Activated effector memory CD4-positive, alpha-beta T cell treated with anti-CD3 and anti-CD28 coated beads, Interleukin-2, amount 50 U/mL, for 16 hours (primary cell): ENCODE data around the gene ANTXR1.
"Not testable (repeated sequence)": the region's sequence is repeated elsewhere in the genome, so short reads cannot be mapped to it uniquely, and the experiment has no call there.

Experiments used
- DNase-seq: peaks from one replicate; pipeline ENCODE4 v3.0.0-alpha.2; 2020

ANTXR1 gene

DNA sequence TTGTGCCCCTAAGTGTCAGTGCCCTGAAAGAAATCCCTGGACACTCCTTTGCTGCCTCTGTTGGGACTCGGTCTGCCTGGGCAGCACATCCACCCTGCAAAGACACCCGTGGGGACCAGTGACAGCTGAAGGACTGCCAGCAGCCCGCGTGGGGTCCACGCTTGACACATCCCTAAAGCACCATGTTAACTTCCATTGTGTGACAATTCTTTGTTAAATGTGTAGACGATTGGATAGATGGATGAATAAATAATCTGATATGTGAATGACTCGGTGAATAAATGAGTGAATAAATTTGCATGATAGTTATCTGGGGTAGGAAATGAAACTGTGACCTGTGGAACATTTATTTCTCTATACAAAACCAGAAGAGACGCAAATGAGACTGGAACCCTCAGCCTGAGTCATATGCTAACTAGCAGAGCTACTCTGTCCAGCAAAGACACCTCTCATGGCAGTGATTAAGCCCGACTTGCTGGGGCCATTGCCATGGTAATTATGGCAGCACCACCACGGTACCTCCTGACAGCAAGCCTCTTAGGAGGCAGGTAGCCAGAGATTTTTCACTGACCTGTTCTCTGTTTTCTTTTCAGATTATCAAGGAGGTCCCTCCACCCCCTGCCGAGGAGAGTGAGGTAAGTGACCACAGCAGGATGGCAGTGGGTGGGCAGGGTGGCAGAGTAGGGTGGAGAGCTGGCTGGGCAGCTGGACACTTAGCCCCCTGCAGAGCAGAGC, 156.8 kb downstream of the ANTXR1 start:
- DNase-seq: no peak

DNA sequence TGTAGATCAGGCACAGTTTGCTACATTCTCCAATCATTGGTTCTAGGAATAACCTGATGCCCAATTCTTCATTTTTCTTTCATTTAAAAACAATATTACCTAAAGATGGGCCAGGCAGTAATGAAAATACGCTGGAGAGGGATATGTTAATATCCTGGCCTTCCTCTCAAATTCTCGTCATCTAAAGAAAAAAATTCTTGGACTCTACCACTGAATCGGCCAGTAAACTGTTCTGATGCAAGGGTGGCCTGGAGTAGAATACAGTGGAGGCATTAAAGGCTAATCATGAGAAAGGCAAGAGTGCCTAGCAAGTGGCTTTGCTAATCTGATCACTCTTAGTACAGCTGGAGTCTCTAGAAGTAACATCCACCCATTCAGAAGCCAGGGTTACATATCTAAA, 157.7 kb downstream of the ANTXR1 start:
- DNase-seq: no peak

DNA sequence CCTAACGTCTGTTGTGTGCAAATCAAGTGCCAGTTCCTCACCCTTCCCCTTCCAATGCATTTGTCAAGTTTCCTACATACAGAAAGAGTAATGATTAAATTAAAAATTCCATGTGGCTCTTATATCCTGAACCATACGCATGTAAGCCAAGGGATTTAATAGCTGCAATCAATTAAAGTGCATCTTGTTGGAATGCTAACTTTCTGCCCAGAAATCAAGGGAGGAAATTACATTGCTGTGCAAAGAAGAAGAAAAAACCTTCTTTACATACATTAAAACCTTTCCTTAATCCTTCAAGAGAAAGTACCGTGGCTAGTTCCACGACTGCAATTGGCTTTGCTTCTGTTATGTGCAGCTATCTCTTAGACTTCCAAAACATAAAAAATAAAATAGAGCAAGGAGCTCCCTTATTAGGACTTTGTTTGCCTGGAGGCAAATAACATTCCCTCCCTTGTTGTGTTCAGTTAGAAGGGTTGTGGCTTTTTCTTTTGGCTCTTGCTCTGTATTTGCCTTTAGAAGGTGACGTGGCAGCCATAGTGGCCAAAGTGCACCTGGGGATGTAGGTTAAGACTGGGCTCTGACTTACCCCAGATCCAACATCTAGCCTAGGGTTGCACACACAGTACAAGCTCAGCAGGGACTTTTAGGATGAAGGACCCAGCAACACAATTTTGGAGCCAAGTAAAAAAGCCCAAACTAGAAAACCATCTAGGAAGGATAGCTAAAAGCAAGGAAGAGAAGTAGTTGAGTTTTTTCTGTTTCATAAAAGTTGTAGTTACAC, 158.3 kb downstream of the ANTXR1 start:
- no peak for DNase-seq

DNA sequence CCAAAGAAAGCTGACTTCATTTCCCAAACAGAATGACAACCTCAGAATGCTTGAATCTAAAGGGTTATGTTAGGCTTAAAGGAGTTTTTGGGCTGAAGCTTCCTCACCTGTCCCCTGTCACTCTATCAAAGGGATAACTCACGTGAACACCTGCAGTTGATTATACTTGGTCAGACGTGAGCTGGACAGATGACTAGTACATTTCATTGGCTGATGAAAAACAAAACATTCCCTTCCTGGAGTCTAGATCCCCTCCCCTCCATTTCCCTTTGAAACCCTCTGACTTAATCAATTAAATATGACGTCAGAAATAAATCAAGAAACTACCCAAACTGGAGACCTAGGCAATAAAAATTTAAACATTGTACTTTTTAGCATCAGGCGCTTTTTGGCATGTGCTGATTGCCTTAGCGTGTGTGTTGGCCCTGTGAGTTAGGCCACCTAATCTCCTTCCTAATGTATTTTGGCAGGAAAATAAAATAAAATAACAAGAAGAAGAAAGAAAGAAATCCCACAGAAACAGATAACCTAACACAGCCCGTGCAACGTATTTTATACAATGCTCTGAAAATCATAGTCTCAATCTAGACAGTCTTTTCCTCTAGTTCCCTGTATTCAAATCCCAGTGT, 159.0 kb downstream of the ANTXR1 start:
- DNase-seq: no peak

DNA sequence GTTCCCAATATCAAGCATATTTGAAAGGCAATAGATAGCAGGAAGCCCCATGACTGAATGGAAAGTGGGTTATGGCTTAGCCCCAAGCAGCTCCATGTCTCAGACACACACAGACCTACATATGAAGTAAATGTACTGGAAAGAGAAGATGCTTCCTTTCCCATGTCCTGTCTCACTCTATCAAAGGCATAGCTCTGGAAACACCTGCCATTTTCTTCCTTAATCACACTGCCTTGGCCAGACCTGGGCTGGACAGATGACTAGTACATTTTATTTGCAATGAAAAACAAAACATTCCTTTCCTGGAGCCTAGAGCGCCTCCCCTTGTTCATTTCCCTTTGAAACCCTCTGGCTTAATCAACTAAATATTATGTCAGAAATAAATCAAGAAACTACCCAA, 160.7 kb downstream of the ANTXR1 start:
- DNase-seq: no peak

DNA sequence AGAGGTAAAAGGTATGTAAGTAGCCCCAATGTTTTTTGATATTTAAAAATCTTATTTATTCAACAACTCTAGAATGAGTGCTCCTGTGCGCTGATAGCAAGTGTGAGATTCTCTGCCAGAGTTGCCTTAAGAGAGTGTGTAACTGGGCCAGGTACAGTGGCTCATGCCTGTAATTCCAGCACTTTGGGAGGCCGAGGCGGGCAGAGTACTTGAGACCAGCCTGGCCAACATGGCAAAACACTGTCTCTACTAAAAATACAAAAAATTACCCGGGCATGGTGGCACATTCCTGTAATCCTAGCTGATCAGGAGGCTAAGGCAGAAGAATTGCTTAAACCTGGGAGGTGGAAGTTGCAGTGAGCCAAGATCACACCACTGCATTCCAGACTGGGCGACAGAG, 161.2 kb downstream of the ANTXR1 start:
- not testable (repeated sequence) for DNase-seq

DNA sequence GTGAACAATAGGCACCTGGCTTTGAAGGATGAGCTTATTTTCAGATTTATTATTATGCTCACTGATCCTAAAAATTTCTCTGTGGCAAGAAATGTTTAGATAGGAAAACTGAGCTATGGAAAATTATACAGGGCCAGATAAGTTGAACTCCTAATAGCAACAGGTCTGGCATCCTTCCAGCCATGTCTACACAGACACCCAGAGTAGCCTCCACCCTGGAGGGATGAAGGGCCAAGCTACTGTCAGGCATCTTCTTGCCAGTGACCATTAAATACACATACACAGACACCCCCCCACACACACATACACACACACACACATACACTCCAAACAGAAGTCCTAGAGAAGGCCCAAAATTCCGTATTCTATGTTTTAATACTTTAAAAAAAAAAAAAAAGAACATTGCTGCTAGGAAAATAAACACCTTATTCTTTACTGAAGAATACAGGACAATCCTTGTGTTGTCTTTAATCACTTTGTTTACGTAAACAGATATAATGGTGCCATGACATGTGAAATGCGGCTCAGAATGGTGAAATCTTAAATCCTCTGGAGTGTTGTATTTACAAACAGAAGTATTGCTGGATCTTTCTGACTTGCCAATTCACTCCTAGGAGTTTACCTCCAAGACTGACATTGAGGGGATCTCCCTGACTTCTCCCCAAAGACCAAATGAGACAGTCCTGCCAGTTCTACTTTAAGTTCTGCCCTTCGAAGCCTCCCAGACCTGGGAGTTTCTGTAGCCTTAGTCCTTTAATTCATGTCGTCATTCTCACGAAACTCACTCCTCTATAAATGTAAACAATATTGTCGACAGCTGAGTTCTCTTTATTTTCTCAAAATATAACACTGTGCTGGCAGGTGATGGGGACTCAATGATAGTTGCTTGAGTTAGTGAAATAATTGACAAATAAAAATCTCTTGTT, 163.1 kb downstream of the ANTXR1 start:
- no peak for DNase-seq

DNA sequence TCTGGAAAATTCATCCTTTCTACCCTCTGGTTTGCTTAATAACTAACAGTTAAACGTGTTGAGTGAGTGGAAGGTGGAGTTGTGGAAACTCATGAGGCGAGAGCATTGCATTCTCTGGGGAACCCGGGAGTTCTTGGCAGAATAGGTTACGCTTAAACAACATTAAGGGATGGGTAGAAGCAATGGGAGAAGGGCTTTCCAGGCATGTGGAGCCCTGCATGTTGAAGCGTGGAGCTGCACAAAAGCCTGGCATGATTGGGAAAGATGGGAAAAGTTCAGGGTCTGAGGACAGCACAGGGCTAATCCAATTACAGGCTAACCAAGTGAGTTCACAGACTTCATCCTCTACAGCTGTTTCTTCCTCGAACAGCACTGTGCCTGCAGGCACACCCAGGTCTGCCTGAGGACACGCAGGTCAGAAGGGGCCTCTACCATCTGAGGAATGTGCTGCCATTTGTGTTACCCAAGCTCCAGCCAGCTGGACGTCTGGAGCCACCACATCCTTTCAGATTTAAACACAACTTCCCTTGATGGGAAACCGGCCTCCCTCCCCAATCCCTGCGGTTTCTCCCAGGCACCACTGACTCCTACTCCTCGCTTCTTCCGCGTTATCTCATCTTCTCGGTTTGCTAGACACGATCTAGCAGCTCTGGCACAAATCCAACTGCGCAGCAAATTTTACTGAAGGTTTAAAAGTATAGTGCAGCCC, 164.2 kb downstream of the ANTXR1 start:
- no peak for DNase-seq

DNA sequence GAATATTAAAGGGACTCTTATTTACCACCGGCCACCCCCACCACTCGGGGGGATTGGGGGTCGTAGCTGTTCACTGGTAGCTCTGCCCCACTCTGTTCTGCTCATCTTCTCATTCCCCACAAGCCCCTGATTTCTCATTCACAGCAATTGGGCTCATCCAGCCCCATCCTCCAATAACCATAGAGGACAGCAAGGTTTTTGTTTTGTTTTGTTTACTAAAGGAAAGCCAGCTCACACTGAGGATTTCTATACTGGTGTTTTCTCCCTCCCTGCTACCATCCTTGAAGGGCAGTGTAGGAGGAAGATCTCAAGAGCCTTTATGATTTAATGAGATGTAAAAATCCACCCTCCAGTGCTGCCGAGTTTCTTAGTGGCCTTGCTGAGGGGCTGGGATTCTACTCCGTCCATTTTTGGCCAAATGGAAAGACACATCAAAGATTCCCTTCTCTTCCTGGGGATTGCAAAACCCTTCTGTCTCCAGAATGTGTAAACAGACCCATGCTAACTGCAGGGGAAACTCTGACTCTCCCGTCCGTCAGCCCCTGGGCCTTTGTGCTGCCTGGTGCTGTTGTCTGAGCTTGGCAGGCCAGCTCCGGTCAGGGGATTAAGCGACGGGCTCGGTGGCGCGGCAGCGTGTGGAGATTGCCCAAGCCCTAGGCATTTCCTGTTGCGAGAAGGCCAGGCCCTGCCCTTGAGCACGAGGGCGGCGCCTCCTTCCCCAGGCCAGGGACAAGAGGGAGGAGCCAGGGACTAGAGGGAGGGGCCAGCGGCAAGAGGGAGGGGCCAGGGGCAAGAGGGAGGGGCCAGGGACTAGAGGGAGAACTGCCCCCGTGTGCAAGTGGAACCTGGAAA, 165.0 kb downstream of the ANTXR1 start:
- no peak for DNase-seq

DNA sequence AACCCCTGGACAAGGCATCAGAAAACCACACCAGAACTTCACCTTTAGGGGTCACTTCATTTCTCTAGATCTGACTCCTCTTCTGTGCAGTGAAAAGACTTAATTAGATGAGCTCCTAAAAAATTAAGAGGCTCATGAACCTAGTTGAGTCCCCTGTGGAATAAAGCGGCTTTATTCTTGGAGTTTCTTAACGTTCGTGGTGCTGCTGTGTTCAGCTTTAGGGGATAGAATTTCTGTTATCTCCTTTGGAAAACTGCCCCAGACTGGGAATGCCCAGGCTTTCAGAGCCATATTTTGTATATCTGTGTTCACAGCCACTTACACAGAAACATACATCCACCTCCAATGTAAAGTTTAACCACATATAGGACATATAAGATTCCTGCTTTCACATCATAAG, 165.8 kb downstream of the ANTXR1 start:
- no peak for DNase-seq

DNA sequence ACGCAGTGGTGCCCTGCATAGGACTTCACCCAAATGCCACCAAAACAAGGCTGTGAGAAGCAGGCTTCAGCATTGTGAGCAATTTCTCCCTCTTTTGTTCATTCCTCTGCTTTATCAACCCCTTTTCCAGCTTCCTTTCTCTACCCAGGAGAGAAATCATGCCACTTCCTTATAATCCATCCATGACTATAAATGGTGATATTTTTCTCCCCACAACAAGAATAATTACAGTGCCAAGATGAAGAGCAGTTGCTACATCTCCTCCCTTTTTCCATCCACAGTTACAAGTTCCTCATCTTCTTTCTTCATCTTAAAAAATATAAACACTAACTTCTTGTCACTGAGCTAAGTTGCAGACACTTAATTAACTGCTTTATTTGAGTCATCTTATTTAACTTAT, 167.2 kb downstream of the ANTXR1 start:
- no peak for DNase-seq

DNA sequence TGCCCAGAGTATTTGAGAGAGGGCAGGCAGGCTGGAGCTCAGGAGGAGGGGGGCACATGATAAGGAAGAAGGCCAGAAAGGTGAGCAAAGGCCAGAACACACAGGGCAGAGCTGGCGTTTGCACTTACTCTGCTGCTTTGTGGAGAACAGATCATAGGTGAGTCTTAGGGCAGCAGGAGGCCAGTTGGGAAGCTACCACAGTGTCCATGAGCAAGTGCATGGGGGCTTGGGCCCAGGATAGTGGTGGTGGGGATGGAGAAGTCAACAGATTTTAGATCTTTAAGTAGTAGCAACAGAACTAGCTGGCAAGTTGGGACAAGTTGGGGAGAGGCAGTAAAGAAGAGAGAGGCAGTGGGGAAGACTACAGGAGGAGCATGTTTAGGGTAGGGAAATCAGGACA, 168.0 kb downstream of the ANTXR1 start:
- DNase-seq: no peak

DNA sequence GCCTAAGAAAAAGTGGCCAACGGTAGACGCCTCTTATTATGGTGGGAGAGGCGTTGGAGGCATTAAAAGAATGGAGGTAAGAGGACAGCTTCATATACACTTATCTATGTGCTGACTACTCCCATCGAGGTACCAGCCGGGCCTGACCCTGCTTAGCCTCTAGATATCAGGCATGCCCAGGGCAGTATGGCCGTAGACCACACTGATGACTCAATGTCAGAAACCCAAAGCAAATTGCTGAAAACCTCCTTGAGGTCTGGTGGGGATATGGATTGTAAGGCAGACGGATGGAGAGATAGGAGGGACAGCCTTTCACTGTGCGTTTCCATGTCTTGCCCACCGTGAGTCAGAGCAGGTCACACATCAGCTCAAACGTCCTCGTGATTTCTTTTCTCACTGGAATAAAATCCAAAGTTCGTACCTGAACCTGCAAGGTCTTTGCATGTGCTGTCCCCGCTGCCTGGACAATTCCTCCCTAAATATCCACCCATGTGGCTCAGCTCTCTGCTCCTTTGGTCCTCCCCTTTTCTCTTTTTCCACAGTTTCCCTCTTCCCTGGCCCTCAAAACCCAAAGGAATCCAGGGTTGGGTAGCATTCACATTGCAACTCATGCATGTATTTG, 168.9 kb downstream of the ANTXR1 start:
- no peak for DNase-seq

DNA sequence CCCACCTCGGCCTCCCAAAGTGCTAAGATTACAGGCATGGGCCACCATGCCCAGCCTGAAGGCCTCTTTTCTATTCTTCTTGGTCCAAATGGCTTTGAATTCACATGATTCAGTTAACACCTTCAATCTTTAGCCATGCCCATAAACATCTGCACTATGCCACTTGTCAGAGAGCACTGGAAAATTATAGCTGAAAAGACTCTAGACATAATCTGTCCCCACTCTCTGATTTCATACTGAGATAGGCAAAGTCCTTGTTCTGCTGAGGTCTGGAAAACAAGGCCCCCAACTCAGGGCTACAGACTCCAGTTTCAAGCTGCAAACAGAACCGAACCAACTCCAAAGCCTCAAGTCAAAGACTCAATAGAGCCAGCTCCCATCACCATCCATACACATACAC, 170.7 kb downstream of the ANTXR1 start:
- no peak for DNase-seq

DNA sequence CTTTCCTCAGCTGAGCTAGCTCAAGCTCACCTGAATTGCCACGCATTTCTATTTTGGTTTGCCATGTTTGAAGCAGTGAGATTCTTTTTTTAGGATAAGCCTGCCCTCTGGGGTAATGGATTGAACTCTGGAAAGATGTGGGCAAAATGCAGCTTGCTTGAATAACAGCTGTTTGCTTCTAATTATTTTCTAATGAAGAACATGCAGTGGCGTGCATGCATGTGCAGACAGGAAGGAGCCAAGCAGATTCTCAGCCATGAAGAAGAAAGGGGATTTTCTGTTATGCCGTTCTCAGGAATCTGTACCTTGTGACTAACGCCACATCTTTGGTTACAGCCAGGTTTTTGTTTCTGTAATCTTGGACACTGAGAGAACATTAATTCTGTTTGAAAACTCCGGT, 171.2 kb downstream of the ANTXR1 start:
- DNase-seq: no peak

DNA sequence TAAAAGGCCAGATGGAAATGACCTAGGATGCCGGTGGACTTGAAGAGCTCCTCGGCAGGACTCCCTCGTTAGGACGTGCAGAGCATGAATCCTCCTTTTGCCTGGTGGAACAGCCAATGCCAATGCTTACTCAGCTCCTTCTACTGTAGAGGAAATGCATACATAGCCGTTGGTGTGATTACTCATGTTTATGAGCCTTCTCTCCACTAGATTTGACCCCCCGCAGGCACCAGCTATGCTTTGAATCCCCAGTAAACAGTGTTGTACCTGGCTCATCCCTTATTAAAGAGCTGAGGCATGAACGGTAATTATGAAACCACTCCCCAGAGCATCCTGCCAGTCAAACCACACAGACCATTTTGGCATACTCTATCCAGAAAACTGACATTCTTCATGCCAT, 172.8 kb downstream of the ANTXR1 start:
- no peak for DNase-seq

DNA sequence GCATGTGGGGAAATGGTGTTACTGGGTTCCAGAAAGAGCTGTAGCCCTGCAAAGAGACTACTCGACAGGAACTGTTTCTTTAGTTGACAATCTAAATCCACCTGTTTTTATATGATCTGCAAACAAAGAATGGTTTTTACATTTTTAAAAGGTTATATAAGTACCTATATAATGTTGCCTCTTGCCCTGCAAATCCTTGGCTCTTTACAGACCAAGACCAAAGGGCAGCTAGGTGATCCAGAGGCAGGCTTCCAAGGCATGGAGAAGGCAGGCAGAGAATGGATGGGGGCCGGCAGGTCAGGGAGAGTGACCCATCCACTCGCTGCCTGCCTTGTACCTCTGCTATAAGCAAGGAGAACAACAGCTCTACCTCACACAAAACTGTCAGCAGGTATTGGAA, 173.6 kb downstream of the ANTXR1 start:
- DNase-seq: no peak

DNA sequence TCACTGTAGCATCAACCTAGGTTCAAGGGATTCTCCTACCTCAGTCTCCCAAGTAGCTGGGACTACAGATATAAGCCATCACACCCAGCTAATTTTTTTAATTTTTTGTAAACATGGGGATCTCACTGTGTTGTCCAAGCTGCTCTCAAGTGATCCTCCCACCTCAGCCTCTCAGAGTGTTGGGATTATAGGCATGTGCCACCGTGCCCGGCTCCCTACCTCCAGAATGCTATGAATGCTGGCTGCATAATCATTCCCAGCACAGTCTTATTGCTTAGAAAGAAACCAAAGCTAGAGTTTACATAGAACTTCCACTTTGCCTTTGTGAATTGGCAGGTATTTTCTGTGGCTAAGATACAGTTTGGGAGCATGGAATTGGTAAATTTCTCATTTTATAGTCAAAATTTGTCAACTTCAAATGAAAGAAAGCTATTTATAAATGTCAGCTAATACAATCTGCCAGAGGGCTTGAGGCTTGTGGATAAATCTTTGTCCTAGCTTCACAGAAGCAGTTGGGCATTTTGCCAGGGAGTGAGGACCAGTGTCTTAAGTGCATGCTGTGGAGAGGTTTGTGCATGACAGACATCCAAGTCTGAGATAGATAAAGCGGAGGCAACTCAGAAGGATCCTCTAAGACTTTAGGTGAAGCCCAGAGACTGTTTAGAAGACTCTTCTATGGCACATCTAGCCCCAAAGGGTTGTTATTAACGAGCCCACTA, 175.4 kb downstream of the ANTXR1 start:
- no peak for DNase-seq

DNA sequence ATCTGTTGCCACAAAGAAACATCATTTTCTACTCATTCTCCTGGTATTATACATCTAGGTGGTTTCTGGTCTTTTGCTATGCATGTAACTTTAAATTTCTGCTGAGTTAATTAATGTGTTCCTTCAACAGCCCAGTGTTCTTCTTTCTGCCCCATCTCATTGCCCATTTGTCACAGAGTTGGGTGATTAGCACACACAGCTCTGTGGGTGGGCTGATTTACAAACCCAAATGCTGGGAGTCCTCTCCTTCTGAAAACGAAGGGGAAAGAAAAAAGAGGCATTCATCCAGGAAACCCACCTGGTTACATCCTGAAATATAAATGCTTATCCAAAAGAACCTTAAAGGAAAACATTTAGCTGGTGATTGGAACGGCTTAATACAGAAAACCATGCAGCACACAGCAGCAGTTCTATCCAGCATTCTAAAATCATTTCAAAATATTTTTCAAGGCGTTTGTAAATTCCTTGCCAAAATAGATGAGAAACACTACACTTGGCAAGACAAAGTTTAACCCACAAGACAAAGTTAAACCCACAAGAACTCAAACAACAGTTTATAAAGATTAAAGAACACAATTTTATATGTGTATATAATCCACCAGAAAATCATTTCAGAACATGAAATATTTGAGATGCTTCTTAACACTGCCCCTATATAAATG, 177.9 kb downstream of the ANTXR1 start:
- no peak for DNase-seq

DNA sequence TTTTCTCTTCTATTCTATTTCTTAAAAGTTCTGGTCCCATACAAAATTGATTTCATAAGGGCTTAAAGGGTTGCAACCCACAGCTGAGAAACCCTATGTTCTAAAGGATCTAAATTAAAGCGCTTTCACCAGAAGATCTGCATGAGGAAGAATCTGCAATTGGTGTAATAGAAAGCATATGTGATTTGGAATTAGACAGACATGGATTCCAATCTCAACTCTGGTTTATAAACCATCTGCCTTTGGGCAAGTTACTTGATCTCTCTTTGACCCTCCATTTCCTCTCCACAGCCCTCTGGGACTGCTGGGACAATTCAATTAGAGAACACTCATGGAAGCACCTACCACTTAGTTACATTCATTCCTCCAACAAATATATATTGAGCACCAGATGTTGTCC, 178.7 kb downstream of the ANTXR1 start:
- DNase-seq: no peak
